K562 (cell line): ENCODE data around the gene GDF11. TPM values are rescaled to one million over a fixed set of nuclear protein-coding genes. Genes with fewer than 3 reads are reported as not detected.

Experiments
- ATAC-seq: fragments of 200-7000 bp; cut with Tn5 transposase; 3 replicates; pipeline ENCODE4 v1.9.1; 2020; ENCODE audit warnings: moderate library complexity
- BruUV-seq: library from RNA; stranded (reverse); fragments of 400-500 nt; replicated peaks from 2 replicates; lab custom pipeline; 2021; lab: Mats Ljungman, UMichigan
- CTCF ChIA-PET: fragments of 300-600 bp; formaldehyde crosslinking; extraction: SDS; loops from one replicate; lab custom pipeline; 2021; ENCODE audit warnings: low intra/inter-chr PET ratio; lab: Yijun Ruan, JAX
- POLR2A ChIA-PET: fragments of 300-600, 350-650 bp; sonication (Branson Sonifier 250); formaldehyde crosslinking; extraction: SDS; loops from one replicate; lab custom pipeline; 2021; ENCODE audit warnings: antibody characterized with exemption, inconsistent platforms; lab: Yijun Ruan, JAX
- DNase-seq, 4 experiments: peaks; one replicate each; pipeline versions ENCODE4 v3.0.0 to v3.0.0-alpha.2; 2011 to 2018; ENCODE audit warnings: low spot score in 3 of 4, mixed read lengths in 3 of 4; ENCODE audit errors: extremely low read depth in 1 of 4
- FAIRE-seq: peaks from 2 replicates; lab custom pipeline; 2011; peaks lifted over from hg19 to GRCh38; lab: Jason Lieb, UNC
- H2AFZ ChIP-seq: 2 replicates; pipeline ENCODE4 v1.6.0; 2011; ENCODE audit warnings: low read depth, low read length, control low read depth, inconsistent platforms
- H3K27ac ChIP-seq: fragments of 200-600 bp; 3 replicates; pipeline ENCODE4 v1.8.0; 2011; ENCODE audit warnings: low read depth, mild to moderate bottlenecking, control low read depth, inconsistent platforms, low read length, moderate library complexity, mixed read lengths; ENCODE audit errors: extremely low read depth
- H3K27me3 ChIP-seq, 2 experiments: fragments of 300-600 bp in 1 of 2; 2 replicates in 1 of 2; 3 replicates in 1 of 2; pipeline versions ENCODE4 v1.6.0 to v1.8.0; 2011; ENCODE audit warnings: inconsistent platforms in 2 of 2, low read length in 2 of 2, mild to moderate bottlenecking in 1 of 2, mixed read lengths in 1 of 2, moderate library complexity in 1 of 2; ENCODE audit not compliant: control insufficient read depth in 2 of 2, insufficient read depth in 2 of 2
- H3K36me3 ChIP-seq: fragments of 300-600 bp; 3 replicates; pipeline ENCODE4 v1.8.0; 2011; ENCODE audit warnings: mild to moderate bottlenecking, low read length, inconsistent platforms; ENCODE audit not compliant: control insufficient read depth, insufficient read depth
- H3K4me1 ChIP-seq, 2 experiments: fragments of 200-600 bp in 1 of 2; replicated peaks in 1 of 2; 2 replicates in 1 of 2; 3 replicates in 1 of 2; pipeline versions ENCODE4 v1.5.1 to v1.8.0; 2011; ENCODE audit warnings: inconsistent platforms in 2 of 2, low read length in 2 of 2, mild to moderate bottlenecking in 1 of 2, mixed read lengths in 1 of 2, moderate library complexity in 1 of 2; ENCODE audit not compliant: control insufficient read depth in 2 of 2, insufficient read depth in 2 of 2
- H3K4me2 ChIP-seq: 2 replicates; pipeline ENCODE4 v1.6.1; 2011; ENCODE audit warnings: low read length, control low read depth, inconsistent platforms, mixed read lengths; ENCODE audit not compliant: insufficient read depth
- H3K4me3 ChIP-seq: fragments of 200-600 bp; sonication (generic), shearing (Covaris generic); 2 replicates; pipeline ENCODE4 v1.5.1; 2016; ENCODE audit warnings: control low read depth, inconsistent platforms
- H3K79me2 ChIP-seq: fragments of 200-600 bp; 3 replicates; pipeline ENCODE4 v1.8.0; 2011; ENCODE audit warnings: low read length, inconsistent platforms; ENCODE audit not compliant: control insufficient read depth, insufficient read depth
- H3K9ac ChIP-seq, 2 experiments: 2 replicates each; pipeline versions ENCODE4 v1.6.0 to v1.6.1; 2011; ENCODE audit warnings: low read depth in 2 of 2, low read length in 2 of 2, control low read depth in 1 of 2, inconsistent platforms in 1 of 2, mild to moderate bottlenecking in 1 of 2, mixed read lengths in 1 of 2; ENCODE audit not compliant: insufficient read depth in 1 of 2
- H3K9me1 ChIP-seq: one replicate; pipeline ENCODE4 v1.6.0; 2011; ENCODE audit warnings: inconsistent platforms, mild to moderate bottlenecking, low read length, moderate library complexity; ENCODE audit not compliant: control insufficient read depth, insufficient read depth
- H3K9me3 ChIP-seq: replicated peaks from 2 replicates; pipeline ENCODE4 v1.5.1; 2011; ENCODE audit warnings: low read depth, low read length, inconsistent platforms; ENCODE audit not compliant: control insufficient read depth, insufficient read depth
- H4K20me1 ChIP-seq: replicated peaks from 2 replicates; pipeline ENCODE4 v1.6.1; 2011; ENCODE audit warnings: low read length, inconsistent platforms, mixed read lengths; ENCODE audit not compliant: control insufficient read depth, insufficient read depth
- ATF1 ChIP-seq, 2 experiments: fragments of 450-650 bp in 1 of 2; IDR thresholded peaks; 2 replicates each; pipeline ENCODE4 v1.6.1; 2016; ENCODE audit warnings: missing compliant biosample characterization in 1 of 2, missing genetic modification characterization in 1 of 2
- CCAR2 ChIP-seq: fragments of 200-400 bp; formaldehyde crosslinking; IDR thresholded peaks from 2 replicates; pipeline ENCODE4 v1.6.1; 2017; ENCODE audit warnings: mild to moderate bottlenecking, low read depth, low read length
- FOXK2 ChIP-seq, 2 experiments: fragments of 450-650 bp; IDR thresholded peaks in 1 of 2; conservative IDR thresholded peaks in 1 of 2; 2 replicates each; pipeline ENCODE4 v1.6.1; 2016; ENCODE audit warnings: low read depth in 2 of 2, mild to moderate bottlenecking in 1 of 2
- HEY1 ChIP-seq: fragments of 250-450 bp; sonication (Bioruptor Pico); IDR thresholded peaks from 2 replicates; pipeline ENCODE4 v1.5.0; 2020; ENCODE audit warnings: mild to moderate bottlenecking, moderate library complexity, borderline replicate concordance
- MLX ChIP-seq, 2 experiments: fragments of 450-650 bp in 1 of 2; sonication (generic) in 1 of 2; formaldehyde crosslinking; conservative IDR thresholded peaks; 2 replicates each; pipeline versions ENCODE4 v1.4.0 to v1.8.1; 2020 to 2022; ENCODE audit warnings: mild to moderate bottlenecking in 1 of 2, missing genetic modification reagents in 1 of 2
- SMAD1 ChIP-seq: fragments of 150-350 bp; IDR thresholded peaks from 2 replicates; pipeline ENCODE4 v1.6.1; 2014; ENCODE audit warnings: low read length, low read depth; ENCODE audit not compliant: partially characterized antibody
- SNIP1 ChIP-seq: fragments of 450-650 bp; IDR thresholded peaks from 2 replicates; pipeline ENCODE4 v1.7.1; 2017; ENCODE audit warnings: low read depth, mild to moderate bottlenecking
- SNRNP70 ChIP-seq: fragments of 200-400 bp; formaldehyde crosslinking; optimal IDR thresholded peaks from 2 replicates; pipeline ENCODE3; 2017; ENCODE audit warnings: low read depth, low read length
- TCF7 ChIP-seq: sonication (generic); IDR thresholded peaks from 2 replicates; pipeline ENCODE4 v1.6.1; 2016; ENCODE audit warnings: antibody characterized with exemption, borderline replicate concordance
- XRCC5 ChIP-seq: fragments of 200-400 bp; formaldehyde crosslinking; IDR thresholded peaks from 2 replicates; pipeline ENCODE4 v1.6.1; 2017; ENCODE audit warnings: low read depth, mild to moderate bottlenecking, low read length
- ZNF551 ChIP-seq: fragments of 250-450 bp; sonication (Bioruptor Pico); IDR thresholded peaks from 2 replicates; pipeline ENCODE4 v1.5.0; 2021; ENCODE audit warnings: mild to moderate bottlenecking, moderate library complexity
- ZNF696 ChIP-seq: fragments of 250-450 bp; sonication (Bioruptor Pico); conservative IDR thresholded peaks from 2 replicates; pipeline ENCODE4 v1.4.0; 2020; ENCODE audit warnings: mild to moderate bottlenecking, moderate library complexity
- ZNF830 ChIP-seq: fragments of 250-450 bp; sonication (Bioruptor Pico); IDR thresholded peaks from 2 replicates; pipeline ENCODE4 v1.5.0; 2021; ENCODE audit warnings: mild to moderate bottlenecking
- WGBS: fragments of 100-300 bp; shearing (Covaris generic); methylation state at CpG from one replicate; pipeline ENCODE4 v1.1.6; 2016; ENCODE audit warnings: low coverage, mixed read lengths; ENCODE audit not compliant: insufficient coverage; ENCODE audit errors: missing lambda C conversion rate; 5-methylcytosine and 5-hydroxymethylcytosine counted together
- in situ Hi-C: fragments of 300-500 bp; cut with MboI; formaldehyde crosslinking; loops from 4 replicates; pipeline ENCODE4 v1.15.0; 2018; ENCODE audit warnings: inconsistent platforms, mixed read lengths
- intact Hi-C: fragments of 100-400 bp; cut with micrococcal nuclease; formaldehyde crosslinking; loops from 2 replicates; pipeline ENCODE4 v1.14.2; 2022
- polyA plus RNA-seq, 8 experiments: library from polyadenylated mRNA; depleted of rRNA in 4 of 8; stranded (reverse) in 5 of 8; unstranded in 3 of 8; fragments of >200 nt; fragmentation: Nextera tagmentation in 2 of 8; fragmentation: Illumina TruSeq in 1 of 8; extraction: Ambion mirVana in 2 of 8; extraction: Trizol in 1 of 8; gene quantifications; 2 replicates each; pipeline versions ENCODE4 v1.2.1 to v1.2.3, GENCODE V29; 2011 to 2014; ENCODE audit warnings: inconsistent platforms in 1 of 8, missing spikeins in 1 of 8
- total RNA-seq, 7 experiments: library from RNA; depleted of rRNA in 6 of 7; stranded (reverse); fragments of >200 nt in 6 of 7; fragmentation: Illumina TruSeq in 2 of 7; extraction: Trizol in 2 of 7; gene quantifications; 2 replicates each; pipeline versions ENCODE4 v1.2.1 to v1.2.3, GENCODE V29; 2011 to 2021; ENCODE audit warnings: low replicate concordance in 1 of 7
- TF ChIP-seq, protein P1 (sequence below), 2 experiments: fragments of 450-650 bp; IDR thresholded peaks; 2 replicates each; pipeline ENCODE4 v1.6.1; 2016

GDF11 gene
- total and polyA plus RNA-seq, 9 of the 15 experiments (the other 6 are each of a cell fraction or from before 2014, with no cell fraction given), result 1.4 to 15.7 (median 4.8) TPM

DNA sequence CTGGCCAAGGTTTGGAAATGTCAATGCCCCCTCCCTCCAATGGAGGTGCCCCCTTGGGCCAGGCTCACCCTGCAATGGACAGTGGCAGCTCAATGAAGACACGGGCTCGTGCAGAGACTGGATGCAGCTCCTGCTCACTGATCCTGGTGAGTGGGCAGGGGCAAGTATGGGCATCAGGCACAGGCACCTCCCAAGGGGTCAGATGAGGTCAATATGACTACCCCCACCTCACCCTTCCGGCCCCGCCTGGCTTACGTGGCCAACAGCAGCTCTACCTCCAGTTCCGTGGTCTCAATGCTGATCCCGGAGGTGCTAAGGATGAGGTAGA is 48.8 kb upstream of the GDF11 start (continued):
- TF ChIP-seq SNIP1 (no peak), MLX (CRISPR knock-in tag; conservative IDR thresholded peaks at IDR 0.05) (no peak)
- TF ChIP-seq, protein P1, sequence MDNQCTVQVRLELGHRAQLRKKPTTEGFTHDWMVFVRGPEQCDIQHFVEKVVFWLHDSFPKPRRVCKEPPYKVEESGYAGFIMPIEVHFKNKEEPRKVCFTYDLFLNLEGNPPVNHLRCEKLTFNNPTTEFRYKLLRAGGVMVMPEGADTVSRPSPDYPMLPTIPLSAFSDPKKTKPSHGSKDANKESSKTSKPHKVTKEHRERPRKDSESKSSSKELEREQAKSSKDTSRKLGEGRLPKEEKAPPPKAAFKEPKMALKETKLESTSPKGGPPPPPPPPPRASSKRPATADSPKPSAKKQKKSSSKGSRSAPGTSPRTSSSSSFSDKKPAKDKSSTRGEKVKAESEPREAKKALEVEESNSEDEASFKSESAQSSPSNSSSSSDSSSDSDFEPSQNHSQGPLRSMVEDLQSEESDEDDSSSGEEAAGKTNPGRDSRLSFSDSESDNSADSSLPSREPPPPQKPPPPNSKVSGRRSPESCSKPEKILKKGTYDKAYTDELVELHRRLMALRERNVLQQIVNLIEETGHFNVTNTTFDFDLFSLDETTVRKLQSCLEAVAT (IDR thresholded peaks at IDR 0.05), result no peak
- TF ChIP-seq, all 486 proteins: peak for 0

DNA sequence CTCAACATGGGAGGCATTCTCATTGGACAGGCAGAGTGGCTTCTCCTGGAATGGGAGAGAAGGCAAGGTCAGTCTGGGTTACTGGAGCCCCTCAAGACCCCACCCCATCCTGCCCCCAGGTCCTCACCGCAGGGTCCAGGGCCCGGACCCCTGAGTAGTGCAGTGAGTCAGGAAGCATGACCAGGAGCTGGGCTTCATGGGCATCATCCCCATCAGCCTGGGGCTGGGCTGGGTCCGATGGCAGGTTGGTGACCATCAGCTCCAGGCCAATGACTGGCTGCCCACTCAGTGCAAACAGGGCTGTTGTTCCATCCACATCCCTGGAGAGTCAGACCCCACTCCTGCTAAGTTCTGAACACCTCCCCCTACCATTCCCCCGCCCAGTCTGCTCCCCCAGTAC is 48.3 kb upstream of the GDF11 start:
- Histone ChIP-seq H3K4me1 (peaks cover 0 to 11% of the 10 kb centered on the region in 2 experiments; a peak in 1 of 5 replicates), H4K20me1 (no peaks in the 10 kb centered on the region; the same call in 1 of the 2 replicates), H3K36me3 (no peaks in the 10 kb centered on the region), H2AFZ (no peak overlapping the region), H3K4me3 (no peak overlapping the region), H3K9me3 (no peaks in the 10 kb centered on the region), H3K9me1 (no peaks in the 10 kb centered on the region), H3K27ac (no peak overlapping the region), H3K27me3 (peaks cover 20 to 53% of the 10 kb centered on the region in 2 experiments; a peak in 4 of 5 replicates), H3K9ac (no peak overlapping the region), H3K4me2 (no peak overlapping the region), H3K79me2 (no peaks in the 10 kb centered on the region)
- TF ChIP-seq SMAD1, result no peak
- TF ChIP-seq FOXK2 (conservative IDR thresholded peaks at IDR 0.05 in 1 of 2, IDR thresholded peaks at IDR 0.05 in 1 of 2; ENCODE audit: low read depth in 2 of 2), result no peak
- TF ChIP-seq SNRNP70, result no peak
- TF ChIP-seq ZNF696 (CRISPR knock-in tag), result no peak
- TF ChIP-seq ZNF830, result no peak
- TF ChIP-seq ATF1 (CRISPR knock-in tag; IDR thresholded peaks at IDR 0.05), result no peak
- no peak for TF ChIP-seq ATF1 (tag; IDR thresholded peaks at IDR 0.05)
- no peak for TF ChIP-seq CCAR2
- no peak for TF ChIP-seq XRCC5
- no peak for TF ChIP-seq HEY1 (CRISPR knock-in tag)
- TF ChIP-seq ZNF551 (CRISPR knock-in tag), result no peak
- TF ChIP-seq TCF7, result no peak
- no TSS peak for BruUV-seq
- no peak for ATAC-seq
- 9% methylated on average over 4 of the region's 4 CpGs for WGBS
- intact Hi-C loops (no loop called here), in situ Hi-C loops (no loop called here)
- CTCF ChIA-PET, result no interaction called here
- POLR2A ChIA-PET, result interaction anchor here (0.5 to 1.0 kb wide), 3 partner anchors 13 to 49 kb away, joined by 3 to 4 read pairs (median 3); a partner anchor contains a TSS
- FAIRE-seq, result no peak
- no peak for DNase-seq
